Prostate gland (tissue), 2 donors: ENCODE measurements around the gene TREML4. TPM values are rescaled to one million over a fixed set of nuclear protein-coding genes. Genes with fewer than 3 reads are reported as not detected.

Experiments used
- DNase-seq: peaks from one replicate; pipeline ENCODE4 v3.0.0-alpha.2; 2019; ENCODE audit warnings: low spot score
- H3K27ac ChIP-seq, 2 donors: fragments of 200-600 bp; sonication (generic); 2 replicates each; pipeline ENCODE4 v1.5.1; 2017 to 2019
- H3K27me3 ChIP-seq: fragments of 200-600 bp; sonication (generic); replicated peaks from 2 replicates; pipeline ENCODE4 v1.5.1; 2019; ENCODE audit not compliant: insufficient read depth
- H3K36me3 ChIP-seq, 2 donors: fragments of 200-600 bp; sonication (generic); 1 replicate in 1 of 2; 2 replicates in 1 of 2; pipeline versions ENCODE4 v1.5.1 to v1.8.1; 2017 to 2019
- H3K4me1 ChIP-seq: fragments of 200-600 bp; sonication (generic); replicated peaks from 2 replicates; pipeline ENCODE4 v1.5.1; 2019
- H3K4me3 ChIP-seq, 2 donors: fragments of 200-600 bp; sonication (generic); 2 replicates each; pipeline ENCODE4 v1.5.1; 2017 to 2019
- H3K9me3 ChIP-seq: fragments of 200-600 bp; sonication (generic); 2 replicates; pipeline ENCODE4 v1.5.1; 2017
- POLR2A ChIP-seq: fragments of 450-650 bp; IDR thresholded peaks from one replicate; pipeline ENCODE4 v1.6.1; 2016; ENCODE audit warnings: antibody characterized with exemption, mild to moderate bottlenecking
- POLR2AphosphoS5 ChIP-seq: sonication (generic); formaldehyde crosslinking; IDR thresholded peaks from one replicate; pipeline ENCODE4 v1.6.1; 2017; ENCODE audit warnings: antibody characterized with exemption
- WGBS: methylation state at CpG from one replicate; pipeline ENCODE4 v1.1.5; 2018; 5-methylcytosine and 5-hydroxymethylcytosine counted together
- intact Hi-C: fragments of 100-400 bp; cut with DNase I; formaldehyde crosslinking; loops from one replicate; pipeline ENCODE4 v1.14.2; 2022
- small RNA-seq, 2 donors: library from RNA; depleted of rRNA; stranded (forward); fragments of <200 nt; gene quantifications; one replicate each; pipeline ENCODE3, GENCODE V24; 2016
- total RNA-seq, 2 donors: library from RNA; depleted of rRNA; stranded (reverse); fragments of >200 nt; gene quantifications; one replicate each; pipeline ENCODE4 v1.1.0, GENCODE V29; 2016
- TF ChIP-seq, protein P1 (sequence below), 4 experiments: fragments of 200-600 bp in 2 of 4; fragments of 450-650 bp in 2 of 4; sonication (generic) in 2 of 4; IDR thresholded peaks; 1 replicate in 3 of 4; 2 replicates in 1 of 4; pipeline ENCODE4 v1.5.1; 2016 to 2019; ENCODE audit warnings: antibody characterized with exemption in 4 of 4, mild to moderate bottlenecking in 2 of 4, moderate library complexity in 2 of 4

Gene TREML4
- total RNA-seq, 2 donors from 2014 or later: not detected

DNA sequence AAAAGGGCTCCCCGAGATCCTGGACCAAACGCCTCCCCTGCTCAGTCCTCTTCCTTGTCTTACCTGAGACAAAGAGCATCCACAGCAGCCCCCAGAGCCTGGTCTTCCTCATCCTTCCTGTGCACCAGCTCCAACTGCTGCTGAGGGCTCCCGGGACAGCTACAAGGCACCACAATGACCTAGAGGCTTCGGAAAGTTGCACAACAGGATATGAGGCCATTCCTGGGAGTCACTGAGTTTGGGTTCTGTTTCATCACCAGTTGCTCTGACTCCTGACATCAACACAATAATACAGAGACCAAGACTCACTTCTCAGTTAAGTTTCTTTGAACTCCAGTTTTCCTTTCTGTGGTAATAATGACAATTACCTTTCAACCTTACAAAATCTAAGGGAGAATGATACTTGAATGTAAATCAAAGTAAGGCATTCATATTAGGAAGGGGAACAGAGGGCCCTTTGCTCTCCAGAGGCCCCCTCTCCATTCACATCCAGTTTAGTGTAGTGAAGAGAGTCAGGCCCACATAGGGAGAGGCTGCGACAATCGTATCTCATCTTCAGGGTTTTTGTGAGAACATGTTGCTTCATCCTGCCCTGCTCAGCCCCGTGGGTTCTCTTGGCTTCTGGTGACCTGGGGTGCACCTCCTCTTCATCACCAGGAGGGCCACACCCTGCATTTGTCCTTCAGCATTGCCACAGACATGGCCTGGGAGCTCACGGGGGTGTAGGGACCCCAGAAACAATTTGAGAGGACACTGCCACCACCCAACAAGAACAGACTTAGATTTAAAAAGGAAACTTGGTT, 58.6 kb downstream of the TREML4 start, which contains the start of gene TREM1:
Gene TREM1, minus strand, starts transcription at position 139 of the 803 bp plus-strand sequence. Its CDS starts 27 bp downstream, at position 112.
- intact Hi-C loops: no loop called here
- H3K4me1 ChIP-seq: no peaks in the 10 kb centered on the region
- H3K9me3 ChIP-seq: no peaks in the 10 kb centered on the region
- no peaks in the 10 kb centered on the region for H3K27me3 ChIP-seq
- no peak for DNase-seq
- peak; percentile 21 for TF ChIP-seq POLR2A
- TF ChIP-seq POLR2AphosphoS5: no peak
- TF ChIP-seq, protein P1, sequence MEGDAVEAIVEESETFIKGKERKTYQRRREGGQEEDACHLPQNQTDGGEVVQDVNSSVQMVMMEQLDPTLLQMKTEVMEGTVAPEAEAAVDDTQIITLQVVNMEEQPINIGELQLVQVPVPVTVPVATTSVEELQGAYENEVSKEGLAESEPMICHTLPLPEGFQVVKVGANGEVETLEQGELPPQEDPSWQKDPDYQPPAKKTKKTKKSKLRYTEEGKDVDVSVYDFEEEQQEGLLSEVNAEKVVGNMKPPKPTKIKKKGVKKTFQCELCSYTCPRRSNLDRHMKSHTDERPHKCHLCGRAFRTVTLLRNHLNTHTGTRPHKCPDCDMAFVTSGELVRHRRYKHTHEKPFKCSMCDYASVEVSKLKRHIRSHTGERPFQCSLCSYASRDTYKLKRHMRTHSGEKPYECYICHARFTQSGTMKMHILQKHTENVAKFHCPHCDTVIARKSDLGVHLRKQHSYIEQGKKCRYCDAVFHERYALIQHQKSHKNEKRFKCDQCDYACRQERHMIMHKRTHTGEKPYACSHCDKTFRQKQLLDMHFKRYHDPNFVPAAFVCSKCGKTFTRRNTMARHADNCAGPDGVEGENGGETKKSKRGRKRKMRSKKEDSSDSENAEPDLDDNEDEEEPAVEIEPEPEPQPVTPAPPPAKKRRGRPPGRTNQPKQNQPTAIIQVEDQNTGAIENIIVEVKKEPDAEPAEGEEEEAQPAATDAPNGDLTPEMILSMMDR (IDR thresholded peaks at IDR 0.05): no peak
- H3K27ac ChIP-seq: no peak within 1 kb of the TSS
- H3K36me3 ChIP-seq: no peaks in the 10 kb centered on the region
- no peak within 1 kb of the TSS for H3K4me3 ChIP-seq
- 80% methylated on average over 8 of the region's 8 CpGs for WGBS

DNA sequence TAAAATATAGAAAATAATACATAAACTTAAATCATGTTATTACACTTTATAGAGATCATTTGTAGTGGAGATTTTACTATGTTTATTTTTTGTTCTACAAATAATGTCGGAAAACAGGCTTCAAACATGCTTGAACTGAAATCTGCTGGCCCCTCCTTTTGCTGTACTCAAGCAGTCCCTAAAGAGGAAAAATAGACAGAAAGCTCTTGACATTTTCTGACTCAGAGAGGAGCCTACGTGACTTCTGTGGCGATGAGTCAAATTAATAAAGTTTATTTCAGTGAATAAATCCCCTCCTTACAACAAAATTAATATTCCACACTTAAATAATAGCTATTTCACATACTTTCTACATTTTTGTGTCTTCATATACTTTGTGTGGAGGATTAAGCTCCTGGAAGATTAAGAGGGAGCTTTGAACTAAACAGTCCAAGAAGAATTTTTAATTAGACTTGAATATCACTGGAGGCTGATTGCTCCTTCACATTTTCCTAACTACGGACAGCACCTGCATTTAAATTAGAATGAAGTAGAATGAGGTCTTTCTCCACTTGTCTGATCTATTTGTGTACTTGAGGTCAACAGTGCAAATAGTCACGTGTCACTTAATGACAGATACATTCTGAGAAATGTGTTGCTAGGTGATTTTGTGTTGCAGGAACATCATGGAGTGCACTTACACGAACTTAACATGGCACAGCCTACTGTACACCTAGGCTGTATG, 60.0 kb downstream of the TREML4 start:
- intact Hi-C loops: no loop called here
- H3K27me3 ChIP-seq: no peaks in the 10 kb centered on the region
- no peaks in the 10 kb centered on the region for H3K4me1 ChIP-seq
- WGBS: 33% methylated on average over 6 of the region's 6 CpGs
- TF ChIP-seq POLR2A (no peak), POLR2AphosphoS5 (no peak)
- TF ChIP-seq, protein P1 (IDR thresholded peaks at IDR 0.05): no peak
- no peak for DNase-seq
- H3K4me3 ChIP-seq: no peak overlapping the region
- H3K27ac ChIP-seq: no peak overlapping the region
- no peaks in the 10 kb centered on the region for H3K9me3 ChIP-seq
- H3K36me3 ChIP-seq: no peaks in the 10 kb centered on the region

Small RNAs within 50 kb of the gene (small RNA-seq; reads per million reads assigned to genes)
- gene AL391903.2 (0 reads per million in 2 donors), gene AL391903.3 (0 reads per million in 2 donors), gene RNA5SP207 (1.6 to 3.8 reads per million in 2 donors)

Other genes starting within 250 kb of the TREML4 start
- gene UNC5CL, start 189.1 kb upstream of the TREML4 start, total RNA-seq: 1 to 10 TPM in 1 of 2 donors, under 1 TPM in 1; 0.46 to 1.6 TPM
- not detected for gene TSPO2, start 185.9 kb upstream of the TREML4 start, total RNA-seq
- gene APOBEC2, start 175.1 kb upstream of the TREML4 start, total RNA-seq: 1 to 10 TPM in 1 of 2 donors, not detected in 1; 2.0 TPM
- 10 to 100 TPM; 22.9 to 27.2 TPM for gene OARD1, start 156.0 kb upstream of the TREML4 start, total RNA-seq
- gene NFYA, start 155.4 kb upstream of the TREML4 start, total RNA-seq: 10 to 100 TPM; 23.1 to 48.3 TPM
- gene TREML1, start 74.0 kb upstream of the TREML4 start, total RNA-seq: not detected
- 1 to 10 TPM; 6.8 to 8.1 TPM for gene TREM2, start 65.2 kb upstream of the TREML4 start, total RNA-seq
- under 1 TPM in 1 of 2 donors, not detected in 1; 0.17 TPM for gene TREML2, start 27.2 kb upstream of the TREML4 start, total RNA-seq
- not detected for gene TREM1, start 58.3 kb downstream of the TREML4 start, total RNA-seq
- gene NCR2, start 107.3 kb downstream of the TREML4 start, total RNA-seq: not detected